Raji (cell line): ENCODE data around the gene KIF26A.

ENCODE experiments used
- POLR2A ChIP-seq: IDR thresholded peaks from 2 replicates; pipeline ENCODE4 v1.6.1; 2011; ENCODE audit warnings: low read depth, low read length, control low read depth; ENCODE audit not compliant: insufficient read depth

Gene KIF26A

DNA sequence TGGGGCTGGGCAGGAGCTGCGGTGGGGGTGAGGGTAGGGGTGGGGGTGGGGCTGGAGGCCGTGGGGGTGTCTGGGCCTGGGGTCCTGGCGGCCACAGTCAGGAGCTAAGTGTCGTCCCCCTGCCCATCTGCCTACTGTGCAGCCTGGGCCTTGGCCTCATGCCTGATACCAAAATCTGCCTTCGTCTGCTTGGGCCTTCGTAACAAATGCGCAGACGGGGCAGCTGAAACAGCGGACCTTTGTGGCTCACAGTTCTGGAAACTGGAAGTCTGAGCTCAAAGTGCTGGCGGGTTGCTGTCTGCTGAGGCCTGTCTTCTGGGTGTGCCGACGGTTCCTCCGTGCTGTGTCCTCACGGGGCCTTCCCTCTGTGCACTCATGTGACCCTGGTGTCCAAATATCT lies 61.7 kb downstream of the KIF26A start:
- TF ChIP-seq POLR2A, result no peak

DNA sequence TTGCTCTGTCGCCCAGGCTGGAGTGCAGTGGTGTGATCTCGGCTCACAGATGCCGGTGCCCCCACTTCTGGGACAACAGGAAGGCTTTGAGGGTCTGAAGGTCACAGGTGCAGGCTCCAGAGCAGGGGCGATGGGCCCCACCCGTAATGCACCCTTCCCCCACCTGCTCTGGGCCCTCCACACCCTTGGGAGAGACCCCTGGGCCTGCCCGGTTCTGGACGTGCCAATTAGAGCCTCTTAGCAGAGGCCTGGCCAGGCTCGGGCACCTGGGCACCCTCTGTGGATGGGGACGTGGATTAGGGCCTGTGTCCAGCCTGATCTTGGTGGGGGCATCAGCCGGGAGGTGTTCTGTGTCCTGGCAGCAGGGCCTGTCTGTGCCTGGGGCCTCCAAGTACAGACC lies 62.2 kb downstream of the KIF26A start:
- no peak for TF ChIP-seq POLR2A

GRCh38 chr14:104201063-104201462 lies 62.7 kb downstream of the KIF26A start:
- no peak for TF ChIP-seq POLR2A

GRCh38 chr14:104201496-104201895 lies 63.1 kb downstream of the KIF26A start:
- TF ChIP-seq POLR2A, result no peak

DNA sequence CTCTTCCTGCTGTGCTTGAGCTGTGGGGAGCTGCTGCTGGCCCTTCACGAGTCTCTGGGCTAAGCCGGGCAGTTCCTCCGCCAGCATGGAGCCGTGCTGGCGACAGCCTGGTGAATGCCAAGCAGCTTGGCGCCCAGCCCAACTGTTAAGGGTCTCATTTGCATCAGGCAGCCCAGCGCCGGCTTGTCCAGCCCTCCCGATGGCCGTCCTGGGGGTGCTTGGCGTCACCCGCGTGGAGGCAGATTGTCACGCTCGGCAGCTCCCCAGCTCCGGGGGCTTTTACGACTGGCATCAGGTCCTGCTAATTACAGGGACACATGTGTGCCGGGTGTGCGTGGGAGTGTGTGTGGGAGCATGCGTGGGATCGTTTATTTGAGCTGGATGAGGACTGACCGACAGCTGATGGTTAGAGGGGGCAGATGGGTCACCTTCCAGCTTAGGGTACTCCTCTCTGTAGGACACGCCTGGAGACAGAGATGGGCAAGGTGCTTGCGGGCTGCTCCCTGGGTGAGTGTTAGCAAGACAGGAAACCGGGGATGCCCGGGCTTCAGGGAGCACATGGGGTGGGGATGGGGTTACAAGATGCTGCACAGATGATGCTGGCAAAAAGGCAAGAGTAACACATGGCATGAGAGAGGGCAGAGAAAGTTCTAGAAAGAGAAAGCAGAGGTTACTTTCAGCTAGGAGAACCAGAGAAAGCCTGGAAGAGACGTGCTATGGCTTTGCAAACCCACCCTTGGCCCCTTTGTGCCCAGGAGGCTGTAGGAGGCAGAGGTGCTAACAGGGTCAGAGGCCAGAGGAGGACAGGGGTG lies 64.1 kb downstream of the KIF26A start:
- no peak for TF ChIP-seq POLR2A

GRCh38 chr14:104203071-104203425 lies 64.7 kb downstream of the KIF26A start:
- TF ChIP-seq POLR2A, result no peak

DNA sequence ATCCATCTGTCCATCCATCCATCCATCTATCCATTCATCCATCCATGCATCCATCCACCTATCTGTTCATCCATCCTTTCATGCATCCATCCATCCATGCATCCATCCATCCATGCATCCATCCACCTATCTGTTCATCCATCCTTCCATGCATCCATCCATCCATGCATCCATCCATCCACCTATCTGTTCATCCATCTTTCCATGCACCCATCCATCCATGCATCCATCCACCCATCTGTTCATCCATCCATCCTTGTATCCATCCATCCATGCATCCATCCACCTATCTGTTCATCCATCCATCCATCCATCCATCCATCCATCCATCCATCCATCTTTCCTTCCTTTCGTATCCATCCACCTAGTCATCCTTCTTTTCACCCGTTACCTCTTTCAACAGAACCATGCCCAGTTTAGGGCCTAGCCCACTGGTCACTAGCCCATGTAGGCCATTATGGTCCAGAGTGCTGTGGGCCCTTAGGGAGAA lies 66.3 kb downstream of the KIF26A start:
- no peak for TF ChIP-seq POLR2A

- TF ChIP-seq POLR2A, result no peak
Measured at GRCh38 chr14:104205781-104206180, 67.4 kb downstream of the KIF26A start.

GRCh38 chr14:104206281-104206904 lies 68.0 kb downstream of the KIF26A start:
- TF ChIP-seq POLR2A, result no peak

GRCh38 chr14:104207142-104208014 lies 69.0 kb downstream of the KIF26A start:
- no peak for TF ChIP-seq POLR2A

GRCh38 chr14:104209985-104210816 lies 71.8 kb downstream of the KIF26A start:
- no peak for TF ChIP-seq POLR2A

GRCh38 chr14:104210817-104211195 lies 72.4 kb downstream of the KIF26A start:
- no peak for TF ChIP-seq POLR2A

- no peak for TF ChIP-seq POLR2A
Measured at GRCh38 chr14:104211215-104211614, 72.8 kb downstream of the KIF26A start.

GRCh38 chr14:104211741-104212140 lies 73.4 kb downstream of the KIF26A start:
- no peak for TF ChIP-seq POLR2A
